ENCODE data around the gene GAREM1. TPM values are rescaled to one million over a fixed set of nuclear protein-coding genes. Genes with fewer than 3 reads are reported as not detected.

The GAREM1 gene
- total RNA-seq, 1 donor from 2014 or later, result 1.7 TPM

GRCh38 chr18:32301361-32301760, 169.3 kb downstream of the GAREM1 start:
- Mint-ChIP-seq H3K9me3 (ENCODE audit: unreplicated experiment) (no peaks in the 10 kb centered on the region), H3K4me3 (ENCODE audit: unreplicated experiment) (no peak overlapping the region), H3K4me1 (ENCODE audit: unreplicated experiment) (peaks cover 4% of the 10 kb centered on the region), H3K27ac (ENCODE audit: unreplicated experiment) (no peak overlapping the region), H3K36me3 (ENCODE audit: unreplicated experiment) (no peaks in the 10 kb centered on the region), H3K27me3 (ENCODE audit: unreplicated experiment) (no peaks in the 10 kb centered on the region)
- DNase-seq (ENCODE audit: extremely low spot score, unreplicated experiment), result no peak
- TF ChIP-seq CTCF (IDR thresholded peaks at IDR 0.05), result no peak

- no peak overlapping the region for H3K4me3 Mint-ChIP-seq (ENCODE audit: unreplicated experiment)
- H3K4me1 Mint-ChIP-seq (ENCODE audit: unreplicated experiment), result peaks cover 4% of the 10 kb centered on the region
- no peaks in the 10 kb centered on the region for H3K27me3 Mint-ChIP-seq (ENCODE audit: unreplicated experiment)
- no peak for DNase-seq (ENCODE audit: extremely low spot score, unreplicated experiment)
- no peaks in the 10 kb centered on the region for H3K36me3 Mint-ChIP-seq (ENCODE audit: unreplicated experiment)
- H3K9me3 Mint-ChIP-seq (ENCODE audit: unreplicated experiment), result no peaks in the 10 kb centered on the region
- H3K27ac Mint-ChIP-seq (ENCODE audit: unreplicated experiment), result no peak overlapping the region
- TF ChIP-seq CTCF (IDR thresholded peaks at IDR 0.05), result no peak
These were observed 169.8 kb downstream of the GAREM1 start for GRCh38 chr18:32300914-32301313.

- Mint-ChIP-seq H3K27ac (ENCODE audit: unreplicated experiment) (no peak overlapping the region), H3K36me3 (ENCODE audit: unreplicated experiment) (no peaks in the 10 kb centered on the region), H3K4me3 (ENCODE audit: unreplicated experiment) (no peak overlapping the region), H3K9me3 (ENCODE audit: unreplicated experiment) (no peaks in the 10 kb centered on the region), H3K27me3 (ENCODE audit: unreplicated experiment) (no peaks in the 10 kb centered on the region), H3K4me1 (ENCODE audit: unreplicated experiment) (peaks cover 4% of the 10 kb centered on the region)
- no peak for TF ChIP-seq CTCF (IDR thresholded peaks at IDR 0.05)
- no peak for DNase-seq (ENCODE audit: extremely low spot score, unreplicated experiment)
These were observed 171.2 kb downstream of the GAREM1 start for GRCh38 chr18:32299484-32299883.

GRCh38 chr18:32298171-32298667, 172.5 kb downstream of the GAREM1 start:
- H3K4me1 Mint-ChIP-seq (ENCODE audit: unreplicated experiment), result peaks cover 4% of the 10 kb centered on the region
- H3K36me3 Mint-ChIP-seq (ENCODE audit: unreplicated experiment), result no peaks in the 10 kb centered on the region
- no peak overlapping the region for H3K27ac Mint-ChIP-seq (ENCODE audit: unreplicated experiment)
- H3K4me3 Mint-ChIP-seq (ENCODE audit: unreplicated experiment), result no peak overlapping the region
- H3K27me3 Mint-ChIP-seq (ENCODE audit: unreplicated experiment), result peaks cover under 1% of the 10 kb centered on the region
- DNase-seq (ENCODE audit: extremely low spot score, unreplicated experiment), result no peak
- TF ChIP-seq CTCF (IDR thresholded peaks at IDR 0.05), result no peak
- H3K9me3 Mint-ChIP-seq (ENCODE audit: unreplicated experiment), result no peaks in the 10 kb centered on the region

GRCh38 chr18:32297579-32298170, 173.0 kb downstream of the GAREM1 start:
- H3K4me3 Mint-ChIP-seq (ENCODE audit: unreplicated experiment), result no peak overlapping the region
- H3K4me1 Mint-ChIP-seq (ENCODE audit: unreplicated experiment), result peaks cover 4% of the 10 kb centered on the region
- TF ChIP-seq CTCF (IDR thresholded peaks at IDR 0.05), result no peak
- H3K36me3 Mint-ChIP-seq (ENCODE audit: unreplicated experiment), result no peaks in the 10 kb centered on the region
- no peaks in the 10 kb centered on the region for H3K9me3 Mint-ChIP-seq (ENCODE audit: unreplicated experiment)
- DNase-seq (ENCODE audit: extremely low spot score, unreplicated experiment), result no peak
- H3K27ac Mint-ChIP-seq (ENCODE audit: unreplicated experiment), result no peak overlapping the region
- H3K27me3 Mint-ChIP-seq (ENCODE audit: unreplicated experiment), result peaks cover 6% of the 10 kb centered on the region
